CD4-positive, alpha-beta T cell treated with Interleukin-15 for 4 hours (primary cell): ENCODE data around the gene MARCOL.

Experiments
- DNase-seq: peaks from one replicate; pipeline ENCODE4 v3.0.0-alpha.2; 2020; ENCODE audit warnings: low spot score

The MARCOL gene, protein sequence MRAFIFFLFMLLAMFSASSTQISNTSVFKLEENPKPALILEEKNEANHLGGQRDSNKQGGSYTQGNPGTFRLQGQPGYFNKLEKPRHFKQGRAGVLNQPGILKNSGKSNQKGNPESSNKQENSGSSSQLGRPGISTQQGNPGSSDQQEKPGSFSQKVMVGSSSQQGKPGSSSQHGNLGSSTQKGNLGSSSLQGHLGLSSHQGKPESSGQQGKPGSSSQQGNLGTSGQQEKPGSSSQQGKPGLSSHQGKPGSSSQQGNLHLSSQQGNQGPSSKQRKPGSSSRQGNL

GRCh38 chr5:148238418-148238794 lies at the start of gene MARCOL:
MARCOL (plus strand) TSS chr5:148238525; CDS start chr5:148238598, 73 bp downstream.
- no peak for DNase-seq

- DNase-seq: no peak
Observed at GRCh38 chr5:148191010-148191409, 47.3 kb upstream of the MARCOL start.

DNA sequence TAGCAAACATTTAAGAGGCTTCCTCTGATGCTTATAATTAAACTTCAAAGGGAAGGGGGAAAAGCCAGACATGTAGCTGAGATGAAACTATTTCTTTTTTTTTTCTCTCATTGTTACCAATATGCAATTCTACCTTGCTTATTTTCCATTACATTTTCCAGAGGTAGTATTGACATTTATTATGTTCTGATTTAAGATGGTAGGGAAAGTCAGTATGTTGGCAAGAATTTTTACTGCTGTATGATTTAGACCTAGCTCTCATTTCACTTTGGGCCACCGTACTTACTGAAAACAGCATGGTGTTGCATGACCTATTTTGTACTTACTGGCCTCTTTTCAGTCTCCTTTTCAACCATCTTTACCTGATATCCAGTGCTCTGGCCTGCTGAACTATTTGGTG lies 45.1 kb upstream of the MARCOL start:
- no peak for DNase-seq

DNA sequence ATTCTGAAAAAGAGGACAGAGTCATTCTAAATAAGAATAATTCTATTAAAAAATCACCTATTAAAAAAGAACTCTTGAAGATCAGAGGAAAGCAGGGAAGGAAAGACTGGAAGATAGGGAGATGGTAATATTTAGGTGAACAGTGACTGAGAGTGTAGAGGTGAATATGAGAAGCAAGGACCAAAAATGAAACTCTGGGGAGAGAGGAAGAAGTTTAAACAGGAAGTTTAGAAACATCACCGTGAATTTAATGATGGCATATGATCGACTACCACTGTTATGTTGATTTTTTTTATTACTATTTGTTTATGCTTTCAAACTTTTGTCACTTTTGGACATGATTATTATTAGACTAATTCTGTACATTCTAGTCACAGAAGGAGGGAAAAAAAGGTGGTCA lies 37.2 kb upstream of the MARCOL start:
- DNase-seq: no peak

- no peak for DNase-seq
Observed at GRCh38 chr5:148202531-148203203, 35.7 kb upstream of the MARCOL start, which contains the start of gene SPINK6. SPINK6 (plus strand) TSS chr5:148203042; CDS start chr5:148203097, 55 bp downstream.

DNA sequence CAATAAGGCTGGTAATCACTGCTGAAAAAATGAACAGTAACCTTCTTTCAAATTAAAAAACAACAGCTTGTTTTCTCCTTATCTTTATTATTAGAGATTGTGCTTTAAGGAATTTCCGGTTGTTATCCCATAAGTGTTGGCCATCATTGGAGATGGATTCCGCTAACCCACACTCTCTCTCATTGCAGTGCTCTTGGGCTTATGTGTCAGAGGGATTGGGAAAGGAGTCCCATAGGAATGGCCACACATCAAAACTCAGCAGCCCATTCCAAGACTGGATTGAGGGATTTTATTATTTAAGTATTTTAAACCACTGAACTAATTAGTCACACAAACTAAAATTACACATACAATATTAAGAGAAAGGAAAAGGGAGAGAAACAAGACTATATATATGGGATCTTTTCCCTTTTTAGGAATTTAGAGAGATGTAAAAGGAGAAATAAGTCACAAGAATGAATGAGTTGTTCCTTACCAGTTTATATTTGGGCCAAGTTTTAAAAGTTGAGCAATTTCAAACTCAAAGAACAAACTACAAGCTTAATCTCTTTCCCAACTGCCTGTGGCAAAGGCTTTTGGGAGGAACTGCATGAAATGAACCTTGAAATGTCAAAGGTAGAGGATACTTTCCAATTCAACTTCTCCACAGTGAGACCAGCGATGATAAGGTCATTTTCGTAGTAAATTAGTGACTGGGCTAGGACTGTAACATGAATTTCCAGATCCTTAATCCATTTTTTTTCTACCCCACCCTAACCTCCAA lies 33.1 kb upstream of the MARCOL start:
- no peak for DNase-seq

- DNase-seq: no peak
Observed at GRCh38 chr5:148205865-148206264, 32.5 kb upstream of the MARCOL start.

DNA sequence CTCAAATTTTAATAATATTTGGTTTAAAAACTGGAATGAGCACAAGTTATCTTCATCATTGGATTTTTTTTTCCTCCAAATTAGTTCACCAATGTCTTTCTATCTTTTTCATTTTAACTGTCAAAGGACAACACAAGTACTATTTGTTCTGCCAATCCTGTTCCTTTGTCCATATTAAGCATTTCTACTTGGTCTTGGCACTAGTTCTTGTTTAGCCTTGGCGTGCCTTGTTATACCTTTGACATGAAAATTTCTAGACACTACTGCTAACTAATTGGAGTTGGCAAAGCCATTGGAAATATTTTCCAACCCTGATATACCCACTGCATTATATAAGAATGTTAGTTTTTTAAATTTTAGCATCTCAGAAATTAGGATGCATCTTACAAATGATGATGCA lies 31.7 kb upstream of the MARCOL start:
- no peak for DNase-seq

DNA sequence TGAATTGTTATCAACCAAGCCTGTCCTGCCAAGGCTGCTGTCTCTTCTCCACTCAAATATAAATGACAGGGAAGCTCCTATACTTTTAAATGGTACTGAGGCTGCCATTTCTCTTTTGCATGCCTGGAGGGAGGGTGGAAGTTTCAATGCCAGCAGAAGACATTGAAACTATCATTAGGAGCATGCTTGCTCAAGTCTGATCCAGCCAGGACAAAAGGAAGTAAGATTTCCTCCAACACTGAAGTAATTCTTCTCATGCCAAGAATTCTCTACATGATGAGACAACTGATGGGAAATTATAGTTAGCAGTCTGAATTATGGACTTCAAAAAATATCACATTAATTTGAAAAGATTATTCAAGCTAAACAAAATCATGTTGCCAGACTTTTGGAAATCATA lies 30.1 kb upstream of the MARCOL start:
- DNase-seq: no peak

- DNase-seq: no peak
Observed at GRCh38 chr5:148209151-148209770, 29.1 kb upstream of the MARCOL start.

DNA sequence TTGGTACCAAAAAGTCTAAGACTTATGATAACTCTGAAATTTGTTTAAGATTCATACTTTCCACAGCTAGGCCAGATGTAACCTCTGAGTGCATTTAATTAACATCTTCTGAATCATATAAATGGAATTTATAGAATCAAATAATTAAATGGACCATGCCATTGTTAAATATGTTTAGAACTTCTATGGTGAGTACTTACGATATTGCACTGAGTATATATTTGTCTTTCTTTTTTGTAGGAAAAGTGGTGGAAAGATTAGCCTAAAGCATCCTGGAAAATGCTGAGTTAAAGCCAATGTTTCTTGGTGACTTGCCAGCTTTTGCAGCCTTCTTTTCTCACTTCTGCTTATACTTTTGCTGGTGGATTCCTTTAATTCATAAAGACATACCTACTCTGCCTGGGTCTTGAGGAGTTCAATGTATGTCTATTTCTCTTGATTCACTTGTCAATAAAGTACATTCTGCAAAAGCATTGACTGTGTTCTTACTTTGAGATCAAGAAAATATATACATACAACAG lies 23.6 kb upstream of the MARCOL start:
- DNase-seq: no peak

DNA sequence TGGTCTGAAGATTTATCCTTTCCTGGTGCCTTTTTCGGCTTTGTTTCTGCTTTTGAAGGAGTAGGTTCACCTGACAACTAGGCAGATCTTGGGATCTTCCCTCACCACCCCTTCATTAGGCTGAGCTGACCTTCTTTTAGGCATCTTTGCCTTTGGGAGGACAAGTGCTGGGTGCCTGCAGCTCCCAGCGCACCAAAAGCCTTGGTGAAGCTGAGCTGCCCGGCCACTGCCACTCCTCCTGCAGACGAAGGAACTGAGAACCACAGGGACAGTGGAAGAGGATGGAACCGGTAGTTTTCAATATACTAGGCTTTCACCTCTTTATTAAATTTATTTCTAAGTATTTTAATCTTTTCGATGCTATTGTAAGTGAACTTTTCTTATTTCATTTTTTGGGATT lies 16.8 kb upstream of the MARCOL start:
- no peak for DNase-seq

- DNase-seq: no peak
Observed at GRCh38 chr5:148224117-148224742, 14.1 kb upstream of the MARCOL start.

DNA sequence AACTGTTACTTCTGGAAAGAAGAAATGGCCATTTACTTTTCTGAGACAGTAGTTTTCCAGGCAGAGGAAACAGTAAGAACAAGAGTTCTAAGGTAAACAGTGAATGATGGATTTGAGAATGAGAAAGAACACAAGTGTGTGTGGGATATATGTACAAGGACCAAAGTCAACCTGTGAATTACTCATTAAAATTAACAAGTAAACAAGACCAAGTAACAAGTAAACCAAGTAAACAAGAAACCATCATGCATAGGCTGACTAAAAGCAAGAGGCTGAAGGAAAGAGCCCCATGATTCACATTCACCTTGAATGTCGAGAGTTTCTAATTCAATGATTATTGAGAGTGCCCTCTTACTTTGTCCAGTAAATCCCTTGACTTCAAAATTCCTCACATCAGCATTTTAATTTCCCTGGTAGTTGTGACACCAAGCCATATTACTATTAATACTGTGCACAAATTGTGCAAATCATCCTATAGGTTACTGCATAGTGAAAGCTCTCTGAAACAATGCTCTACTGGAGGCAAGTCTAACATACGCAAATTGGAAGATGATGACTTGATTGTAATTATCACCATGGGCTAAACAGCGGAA lies 9.8 kb upstream of the MARCOL start:
- no peak for DNase-seq

- DNase-seq: no peak
Observed at GRCh38 chr5:148229840-148230239, 8.5 kb upstream of the MARCOL start.

DNA sequence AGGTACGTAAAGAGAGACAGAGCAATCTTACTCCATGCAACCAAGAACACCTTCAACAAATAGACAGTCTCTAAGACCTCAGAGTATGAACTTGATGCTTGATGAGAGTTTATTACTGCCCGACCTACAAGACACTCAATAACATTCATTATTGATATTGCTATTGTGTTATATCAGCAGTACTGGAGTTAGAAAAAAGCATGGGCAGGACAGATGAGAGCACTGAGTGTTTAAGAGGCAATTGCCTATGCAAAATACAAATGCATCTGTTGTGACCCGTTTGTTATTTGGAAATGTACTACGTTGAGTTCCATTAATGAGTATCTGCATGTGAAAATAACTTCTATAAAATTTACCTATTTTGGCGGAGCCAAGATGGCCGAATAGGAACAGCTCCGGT lies 8.1 kb upstream of the MARCOL start:
- no peak for DNase-seq

DNA sequence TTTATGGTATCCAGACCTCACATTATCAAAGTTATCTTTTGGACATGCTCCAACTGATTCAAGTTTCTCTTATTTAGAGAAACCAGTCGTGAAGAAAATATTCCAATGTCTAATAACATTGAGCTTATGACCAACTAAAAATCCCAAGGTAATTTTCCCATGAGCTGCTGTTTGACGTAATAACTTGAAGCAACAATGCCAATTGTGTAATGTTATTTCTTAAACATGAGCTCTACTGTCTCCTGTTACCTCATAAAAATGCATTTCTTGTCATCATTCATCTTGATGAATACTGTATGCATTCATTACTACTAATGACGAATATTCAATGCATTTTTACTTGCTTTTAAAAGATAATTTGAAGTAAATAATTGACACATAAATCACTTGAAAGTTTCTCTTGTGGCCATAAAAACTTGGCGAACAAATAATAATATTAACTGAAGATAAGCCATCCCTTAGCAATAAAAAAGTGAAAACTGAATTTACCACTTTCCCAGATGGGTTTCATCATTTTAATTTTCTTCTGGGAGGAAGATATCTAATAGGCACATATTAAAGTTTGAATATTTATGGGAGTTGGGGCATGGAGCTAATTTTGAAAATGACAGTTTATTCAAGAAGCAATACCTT lies 424 bp upstream of the MARCOL start:
- no peak for DNase-seq

GRCh38 chr5:148248894-148249293 lies 10.6 kb downstream of the MARCOL start:
- DNase-seq: no peak

DNA sequence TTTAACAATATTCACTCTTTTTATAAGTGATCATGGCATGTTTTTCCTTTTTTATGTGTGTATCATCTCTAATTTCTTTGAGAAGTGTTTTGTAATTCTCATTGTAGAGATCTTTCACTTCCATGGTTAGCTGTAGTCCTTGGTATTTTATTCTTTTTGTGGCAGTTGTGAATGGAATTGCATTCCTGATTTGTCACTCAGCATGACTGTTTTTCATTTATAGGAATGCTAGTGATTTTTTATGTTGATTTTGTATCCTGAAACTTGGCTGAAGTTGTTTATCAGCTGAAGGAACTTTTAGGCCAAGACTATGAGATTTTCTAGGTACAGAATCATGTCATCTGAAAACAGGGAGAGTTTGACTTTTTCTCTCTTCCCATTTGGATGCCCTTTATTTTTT lies 17.1 kb downstream of the MARCOL start:
- DNase-seq: no peak

- DNase-seq: no peak
Observed at GRCh38 chr5:148259288-148259687, 21.0 kb downstream of the MARCOL start.

- no peak for DNase-seq
Observed at GRCh38 chr5:148261221-148261620, 22.9 kb downstream of the MARCOL start.
